GM20431 (cell line): ENCODE data around the gene TMEM201.

ENCODE experiments used
- in situ Hi-C: fragments of 300-500 bp; cut with MseI, MboI; formaldehyde crosslinking; loops from one replicate; pipeline ENCODE4 v1.15.0; 2020; ENCODE audit warnings: low sequenced_read_pairs; ENCODE audit not compliant: unreplicated experiment

TMEM201 gene

GRCh38 chr1:9597361-9598315 lies 8.9 kb downstream of the TMEM201 start:
- in situ Hi-C loops = no loop called here

- in situ Hi-C loops = no loop called here
Measured at GRCh38 chr1:9598316-9598700, 9.6 kb downstream of the TMEM201 start.

- in situ Hi-C loops = loop anchor here (25.0 kb wide), 1 partner anchor 263 kb away; no protein-coding TSS in a partner anchor
Measured at GRCh38 chr1:9599741-9600140, 11.0 kb downstream of the TMEM201 start.

GRCh38 chr1:9600861-9601834 lies 12.4 kb downstream of the TMEM201 start:
- in situ Hi-C loops = loop anchor here (25.0 kb wide), 1 partner anchor 261 kb away; no protein-coding TSS in a partner anchor

GRCh38 chr1:9601942-9602793 lies 13.5 kb downstream of the TMEM201 start:
- in situ Hi-C loops = loop anchor here (25.0 kb wide), 1 partner anchor 260 kb away; no protein-coding TSS in a partner anchor

GRCh38 chr1:9602794-9603167 lies 14.1 kb downstream of the TMEM201 start:
- in situ Hi-C loops = loop anchor here (25.0 kb wide), 1 partner anchor 260 kb away; no protein-coding TSS in a partner anchor

- in situ Hi-C loops = loop anchor here (25.0 kb wide), 1 partner anchor 259 kb away; no protein-coding TSS in a partner anchor
Measured at GRCh38 chr1:9603307-9603706, 14.6 kb downstream of the TMEM201 start.

- in situ Hi-C loops = loop anchor here (25.0 kb wide), 1 partner anchor 258 kb away; no protein-coding TSS in a partner anchor
Measured at GRCh38 chr1:9603766-9604753, 15.3 kb downstream of the TMEM201 start.

- in situ Hi-C loops = loop anchor here (25.0 kb wide), 1 partner anchor 257 kb away; no protein-coding TSS in a partner anchor
Measured at GRCh38 chr1:9604836-9605235, 16.1 kb downstream of the TMEM201 start.

GRCh38 chr1:9605946-9606455 lies 17.3 kb downstream of the TMEM201 start:
- in situ Hi-C loops = loop anchor here (25.0 kb wide), 1 partner anchor 256 kb away; no protein-coding TSS in a partner anchor

- in situ Hi-C loops = loop anchor here (25.0 kb wide), 1 partner anchor 256 kb away; no protein-coding TSS in a partner anchor
Measured at GRCh38 chr1:9606458-9606857, 17.7 kb downstream of the TMEM201 start.

GRCh38 chr1:9606948-9607347 lies 18.2 kb downstream of the TMEM201 start:
- in situ Hi-C loops = loop anchor here (25.0 kb wide), 1 partner anchor 255 kb away; no protein-coding TSS in a partner anchor

GRCh38 chr1:9607352-9607751 lies 18.6 kb downstream of the TMEM201 start:
- in situ Hi-C loops = loop anchor here (25.0 kb wide), 1 partner anchor 255 kb away; no protein-coding TSS in a partner anchor

GRCh38 chr1:9609998-9610397 lies 21.3 kb downstream of the TMEM201 start:
- in situ Hi-C loops = loop anchor here (25.0 kb wide), 1 partner anchor 252 kb away; no protein-coding TSS in a partner anchor

GRCh38 chr1:9610548-9610947 lies 21.8 kb downstream of the TMEM201 start:
- in situ Hi-C loops = loop anchor here (25.0 kb wide), 1 partner anchor 252 kb away; no protein-coding TSS in a partner anchor

GRCh38 chr1:9611716-9612115 lies 23.0 kb downstream of the TMEM201 start:
- in situ Hi-C loops = loop anchor here (25.0 kb wide), 1 partner anchor 251 kb away; no protein-coding TSS in a partner anchor

GRCh38 chr1:9612162-9612845 lies 23.6 kb downstream of the TMEM201 start:
- in situ Hi-C loops = loop anchor here (25.0 kb wide), 1 partner anchor 250 kb away; no protein-coding TSS in a partner anchor
